H1 (cell line): Measurements from ENCODE around the gene NR2F1. TPM values are rescaled to one million over a fixed set of nuclear protein-coding genes. Genes with fewer than 3 reads are reported as not detected.

Source experiments
- BACH1 ChIP-seq: IDR thresholded peaks from 2 replicates; pipeline ENCODE4 v1.6.1; 2012; ENCODE audit warnings: low read length, improper control_type of control experiment
- CHD7 ChIP-seq: fragments of 300-600 bp; sonication (generic); IDR thresholded peaks from 2 replicates; pipeline ENCODE4 v1.7.1; 2012; ENCODE audit warnings: low read length, moderate library complexity, mild to moderate bottlenecking, inconsistent platforms; ENCODE audit not compliant: insufficient replicate concordance
- CTCF ChIP-seq, 3 experiments: IDR thresholded peaks; 1 replicate in 2 of 3; 2 replicates in 1 of 3; pipeline versions ENCODE4 v1.5.1 to v1.6.1; 2011; ENCODE audit warnings: low read length in 3 of 3, mild to moderate bottlenecking in 3 of 3, inconsistent platforms in 2 of 3, low read depth in 1 of 3, moderate library complexity in 1 of 3; ENCODE audit not compliant: insufficient read depth in 1 of 3; ENCODE audit errors: control extremely low read depth in 1 of 3
- HDAC6 ChIP-seq: IDR thresholded peaks from one replicate; pipeline ENCODE4 v1.7.1; 2012; ENCODE audit warnings: low read depth, mild to moderate bottlenecking, inconsistent platforms, low read length, moderate library complexity
- PHF8 ChIP-seq: fragments of 200-600 bp; sonication (generic); conservative IDR thresholded peaks from 2 replicates; pipeline ENCODE4 v1.7.1; 2012; ENCODE audit warnings: low read depth, mild to moderate bottlenecking, inconsistent platforms, low read length, moderate library complexity
- RXRA ChIP-seq: IDR thresholded peaks from 2 replicates; pipeline ENCODE4 v1.6.1; 2011; ENCODE audit warnings: low read depth, mild to moderate bottlenecking, low read length, moderate library complexity; ENCODE audit not compliant: insufficient read depth
- TCF12 ChIP-seq: IDR thresholded peaks from 2 replicates; pipeline ENCODE4 v1.6.1; 2011; ENCODE audit warnings: low read depth, mild to moderate bottlenecking, low read length
- polyA plus RNA-seq, 7 experiments: library from polyadenylated mRNA; depleted of rRNA in 3 of 7; stranded (reverse) in 5 of 7; unstranded in 2 of 7; fragments of >200 nt in 5 of 7; fragments of 200-250 nt in 2 of 7; gene quantifications; 1 replicate in 5 of 7; 2 replicates in 1 of 7; 4 replicates in 1 of 7; pipeline versions ENCODE4 v1.2.1 to v1.2.3, GENCODE V29; 2011 to 2013; ENCODE audit warnings: missing spikeins in 2 of 7, mixed read lengths in 2 of 7
- total RNA-seq: library from RNA; stranded (reverse); fragmentation: NEBNext Ultra II Directional; extraction: Animal tissue kit (Norgen Biotek cat#: 25700); gene quantifications from 2 replicates; pipeline ENCODE4 v1.2.1, GENCODE V29; 2021

The NR2F1 gene
- total and polyA plus RNA-seq, 2 of the 8 experiments (the other 6 are each of a cell fraction or from before 2014, with no cell fraction given): not detected

GRCh38 chr5:93621327-93621798 is 38.3 kb downstream of the NR2F1 start (continued):
- TF ChIP-seq CHD7 (no peak), TCF12 (no peak), RXRA (no peak), HDAC6 (no peak), BACH1 (peak; percentile 50; the same call in 1 of the 2 replicates), CTCF (IDR thresholded peaks at IDR 0.05; ENCODE audit: control extremely low read depth in 1 of 3, insufficient read depth in 1 of 3, low read depth in 1 of 3, low read length in 3 of 3) (0 out of 4 replicates have a peak, but pooled peaks of 1 of the 3 experiments have one; percentile 0), PHF8 (0 out of 2 replicates have a peak, but pooled peaks have one; percentile 11)
